Transverse colon (tissue), 4 donors: Measurements from ENCODE around the gene TSPAN9. TPM values are rescaled to one million over a fixed set of nuclear protein-coding genes. Genes with fewer than 3 reads are reported as not detected.
A peak's percentile ranks its signal among the peaks of the same experiment; 100 is the strongest.

Source experiments
- DNase-seq: peaks from one replicate; pipeline ENCODE4 v3.0.0-alpha.2; 2019
- H3K27ac ChIP-seq, 4 donors: fragments of 200-600 bp; sonication (generic); 2 replicates each; pipeline ENCODE4 v1.5.1; 2016 to 2018; ENCODE audit warnings: inconsistent platforms in 4 of 4
- H3K27me3 ChIP-seq: fragments of 200-600 bp; sonication (generic); 2 replicates; pipeline ENCODE4 v1.5.1; 2017; ENCODE audit warnings: inconsistent platforms
- H3K36me3 ChIP-seq, 4 donors: fragments of 200-600 bp; sonication (generic); 2 replicates each; pipeline ENCODE4 v1.5.1; 2017 to 2019; ENCODE audit warnings: inconsistent platforms in 4 of 4
- H3K4me1 ChIP-seq, 4 donors: fragments of 200-600 bp; sonication (generic); 2 replicates each; pipeline ENCODE4 v1.5.1; 2017 to 2020; ENCODE audit warnings: inconsistent platforms in 4 of 4
- H3K4me3 ChIP-seq, 4 donors: fragments of 200-600 bp; sonication (generic); 1 replicate in 1 of 4; 2 replicates in 3 of 4; pipeline versions ENCODE4 v1.5.1 to v1.6.1; 2017 to 2019; ENCODE audit warnings: inconsistent platforms in 4 of 4
- H3K9me3 ChIP-seq, 2 donors: fragments of 200-600 bp; sonication (generic); 2 replicates each; pipeline ENCODE4 v1.5.1; 2017 to 2019; ENCODE audit warnings: inconsistent platforms in 2 of 2
- CTCF ChIP-seq, 5 experiments: fragments of 200-600 bp in 3 of 5; fragments of 450-650 bp in 2 of 5; sonication (generic) in 3 of 5; IDR thresholded peaks; 1 replicate in 2 of 5; 2 replicates in 3 of 5; pipeline ENCODE4 v1.5.1; 2016 to 2017; ENCODE audit warnings: antibody characterized with exemption in 5 of 5, inconsistent platforms in 3 of 5, mild to moderate bottlenecking in 2 of 5, moderate library complexity in 1 of 5
- EP300 ChIP-seq: sonication (generic); formaldehyde crosslinking; IDR thresholded peaks from one replicate; pipeline ENCODE4 v1.6.1; 2017; ENCODE audit warnings: antibody characterized with exemption, low read depth
- POLR2A ChIP-seq: fragments of 450-650 bp; IDR thresholded peaks from one replicate; pipeline ENCODE4 v1.6.1; 2016; ENCODE audit warnings: antibody characterized with exemption, mild to moderate bottlenecking, moderate library complexity
- POLR2AphosphoS5 ChIP-seq, 3 donors: sonication (generic); formaldehyde crosslinking; IDR thresholded peaks; one replicate each; pipeline ENCODE4 v1.6.1; 2016; ENCODE audit warnings: antibody characterized with exemption in 3 of 3
- WGBS, 2 donors: methylation state at CpG; one replicate each; pipeline ENCODE4 v1.1.5; 2018; ENCODE audit warnings: low coverage in 1 of 2; 5-methylcytosine and 5-hydroxymethylcytosine counted together
- in situ Hi-C, 4 donors: fragments of 200-750 bp; cut with MboI; loops; one replicate each; pipeline versions ENCODE4 v1.15.0 to v1.15.1; 2017; ENCODE audit warnings: low sequenced_read_pairs in 3 of 4, low pct_ligation_motif_present in 1 of 4, low pct_unique_long_range_greater_than_20kb in 1 of 4
- intact Hi-C: fragments of 100-400 bp; cut with DNase I; formaldehyde crosslinking; loops from one replicate; pipeline ENCODE4 v1.15.1; 2023; ENCODE audit warnings: low total_unique reads
- total RNA-seq, 4 donors: library from RNA; depleted of rRNA; stranded (reverse); fragments of >200 nt; gene quantifications; one replicate each; pipeline ENCODE4 v1.1.0, GENCODE V29; 2016

TSPAN9 gene
- total RNA-seq, 4 donors from 2014 or later: 4.2 to 9.3 (median 6.1) TPM

DNA sequence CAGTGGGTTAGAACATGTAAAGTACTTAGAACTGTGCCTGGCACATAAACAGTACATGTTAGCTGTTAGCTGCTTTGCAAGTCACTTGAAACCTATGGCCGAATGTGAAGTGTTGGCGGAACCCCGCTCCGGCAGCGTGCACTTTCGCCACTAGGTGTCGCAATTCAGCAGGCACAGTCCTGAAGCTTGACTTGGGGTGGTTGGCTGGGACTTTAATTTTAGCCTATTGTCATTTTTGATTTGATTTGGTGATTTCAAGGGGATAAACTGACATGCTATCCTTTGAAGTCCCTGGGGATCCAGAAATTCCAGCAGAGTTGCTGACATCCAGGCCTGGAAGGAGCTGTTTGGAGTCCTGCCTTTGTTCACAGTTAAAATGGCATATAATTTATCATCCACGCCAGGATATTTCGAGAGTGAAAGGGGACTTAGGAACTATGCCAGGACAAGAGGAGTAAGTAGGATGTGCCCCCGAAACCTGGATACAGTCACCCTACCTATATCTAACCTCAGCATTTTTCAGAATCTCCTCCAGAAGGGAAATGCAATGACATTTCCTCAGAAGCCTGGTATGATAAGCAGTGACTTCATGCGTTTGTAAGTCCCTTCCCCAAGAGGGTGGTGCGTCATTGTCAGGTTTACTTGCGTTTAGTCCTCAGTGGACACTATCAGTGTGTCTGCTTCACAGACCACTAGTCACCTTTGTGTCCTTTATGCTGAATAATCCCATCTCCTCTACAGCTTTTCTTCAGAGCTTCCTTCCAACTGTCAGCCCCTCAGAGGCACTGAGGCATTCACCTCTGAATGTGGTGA lies 3.5 kb upstream of the TSPAN9 start:
- Histone ChIP-seq H3K36me3 (no peaks in the 10 kb centered on the region), H3K4me3 (no peak overlapping the region), H3K27me3 (no peaks in the 10 kb centered on the region), H3K9me3 (no peaks in the 10 kb centered on the region), H3K27ac (no peak overlapping the region), H3K4me1 (peaks cover 0 to 23% (median 8%) of the 10 kb centered on the region in 4 donors)
- TF ChIP-seq POLR2AphosphoS5 (IDR thresholded peaks at IDR 0.05) (no peak), CTCF (IDR thresholded peaks at IDR 0.05) (peak; percentile 86 to 99 (median 98))
- peak; percentile 88 for DNase-seq
- 12 to 14% methylated on average over 5 to 13 of the region's 13 CpGs for WGBS, 2 donors
- intact Hi-C loops (loop anchor here (5.0 kb wide), 1 partner anchor 199 kb away; no protein-coding TSS in a partner anchor), in situ Hi-C loops (no loop called here)

GRCh38 chr12:3075315-3075714 lies 1.9 kb upstream of the TSPAN9 start:
- Histone ChIP-seq H3K4me1 (peaks cover 0 to 20% (median 8%) of the 10 kb centered on the region in 4 donors), H3K27me3 (no peaks in the 10 kb centered on the region), H3K4me3 (no peak overlapping the region), H3K36me3 (no peaks in the 10 kb centered on the region), H3K9me3 (no peaks in the 10 kb centered on the region), H3K27ac (no peak overlapping the region)
- in situ Hi-C loops (no loop called here), intact Hi-C loops (no loop called here)
- WGBS, 2 donors: 83% methylated on average over 6 of the region's 6 CpGs; no CpG with 5 or more reads in 1 of the 2 donors
- TF ChIP-seq POLR2A: no peak
- TF ChIP-seq POLR2AphosphoS5 (IDR thresholded peaks at IDR 0.05): no peak
- DNase-seq: no peak

DNA sequence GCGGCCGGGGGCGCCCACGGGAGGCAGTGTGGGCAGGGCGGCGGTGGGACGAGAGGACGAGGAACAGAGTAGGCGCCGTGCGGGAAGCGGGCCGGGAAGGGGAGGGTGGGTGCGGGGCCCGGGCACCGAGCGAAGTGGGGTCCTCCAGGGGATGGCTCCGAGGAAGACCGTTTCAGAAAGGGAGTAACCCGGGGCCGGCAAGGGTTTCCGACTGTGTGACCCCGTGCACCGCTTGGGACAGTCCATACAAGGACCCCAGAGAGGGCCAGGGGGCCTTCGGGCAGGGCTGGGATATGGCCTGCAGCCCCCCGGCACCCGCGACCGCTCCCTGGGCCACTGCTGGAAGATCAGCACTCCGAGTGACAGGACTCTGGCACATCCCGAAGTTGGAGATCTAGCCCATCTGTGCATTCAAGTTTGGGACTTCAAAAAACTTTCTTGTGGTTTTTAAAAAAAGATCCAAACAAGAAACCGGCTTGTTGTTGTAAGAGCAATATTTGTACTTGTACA lies 448 bp downstream of the TSPAN9 start:
- TF ChIP-seq POLR2A (no peak), CTCF (IDR thresholded peaks at IDR 0.05) (no peak), POLR2AphosphoS5 (IDR thresholded peaks at IDR 0.05) (peak in 1 of 3 donors; percentile 12), EP300 (no peak)
- no peaks in the 10 kb centered on the region for H3K9me3 ChIP-seq
- peak overlapping the region; percentile 67 to 86 (median 80) for H3K4me3 ChIP-seq
- H3K27ac ChIP-seq: peak overlapping the region; percentile 89 to 93 (median 90)
- DNase-seq: peak; percentile 31
- peaks cover 0 to 20% (median 8%) of the 10 kb centered on the region in 4 donors for H3K4me1 ChIP-seq
- WGBS, 2 donors: 0 to 3% methylated on average over 1 to 15 of the region's 32 CpGs
- no peaks in the 10 kb centered on the region for H3K36me3 ChIP-seq
- no peaks in the 10 kb centered on the region for H3K27me3 ChIP-seq
- intact Hi-C loops: no loop called here
- in situ Hi-C loops: no loop called here

- in situ Hi-C loops: no loop called here
- DNase-seq: no peak
- H3K4me1 ChIP-seq: peaks cover 0 to 20% (median 8%) of the 10 kb centered on the region in 4 donors
Observed at GRCh38 chr12:3078086-3078820, 1.1 kb downstream of the TSPAN9 start.

More at GRCh38 chr12:3078086-3078820, 1.1 kb downstream of the TSPAN9 start:
- WGBS, 2 donors: 0 to 56% methylated on average over 1 to 10 of the region's 10 CpGs
- no peaks in the 10 kb centered on the region for H3K9me3 ChIP-seq
- H3K36me3 ChIP-seq: no peaks in the 10 kb centered on the region
- peak overlapping the region; percentile 89 to 93 (median 90) for H3K27ac ChIP-seq
- no peaks in the 10 kb centered on the region for H3K27me3 ChIP-seq
- peak overlapping the region in 3 of 4 donors; percentile 75 to 86 (median 85) for H3K4me3 ChIP-seq
- TF ChIP-seq POLR2AphosphoS5 (IDR thresholded peaks at IDR 0.05) (no peak), EP300 (no peak), CTCF (IDR thresholded peaks at IDR 0.05) (no peak), POLR2A (no peak)
- intact Hi-C loops: no loop called here
